NCI-H146 treated with DMSO at 0.1 percent for 48 hours (cell line): ENCODE data around the gene STAG2.

Experiments used
- DNase-seq: peaks from one replicate; lab custom pipeline; 2025; ENCODE audit not compliant: unreplicated experiment; lab: John Stamatoyannopoulos, UW

STAG2 gene

GRCh38 chrX:123973921-123974320 lies 12.4 kb downstream of the STAG2 start:
- DNase-seq = no peak

DNA sequence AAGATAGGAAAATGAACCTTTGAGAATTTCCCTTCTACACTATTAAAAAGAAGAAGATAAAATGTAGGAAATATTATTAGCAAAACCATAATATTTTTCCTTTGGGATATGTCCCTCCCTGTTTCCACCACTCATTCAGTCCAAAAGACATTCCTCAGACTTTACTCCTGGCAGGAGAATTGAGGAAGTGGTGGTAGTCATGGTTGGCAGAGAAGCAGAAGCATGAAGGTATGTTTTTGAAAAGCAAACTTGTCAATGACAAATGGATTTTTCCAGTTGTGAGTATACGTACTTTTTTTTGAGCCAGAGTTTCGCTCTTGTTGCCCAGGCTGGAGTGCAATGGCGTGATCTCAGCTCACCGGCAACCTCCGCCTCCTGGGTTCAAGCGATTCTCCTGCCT lies 13.7 kb downstream of the STAG2 start:
- no peak for DNase-seq

DNA sequence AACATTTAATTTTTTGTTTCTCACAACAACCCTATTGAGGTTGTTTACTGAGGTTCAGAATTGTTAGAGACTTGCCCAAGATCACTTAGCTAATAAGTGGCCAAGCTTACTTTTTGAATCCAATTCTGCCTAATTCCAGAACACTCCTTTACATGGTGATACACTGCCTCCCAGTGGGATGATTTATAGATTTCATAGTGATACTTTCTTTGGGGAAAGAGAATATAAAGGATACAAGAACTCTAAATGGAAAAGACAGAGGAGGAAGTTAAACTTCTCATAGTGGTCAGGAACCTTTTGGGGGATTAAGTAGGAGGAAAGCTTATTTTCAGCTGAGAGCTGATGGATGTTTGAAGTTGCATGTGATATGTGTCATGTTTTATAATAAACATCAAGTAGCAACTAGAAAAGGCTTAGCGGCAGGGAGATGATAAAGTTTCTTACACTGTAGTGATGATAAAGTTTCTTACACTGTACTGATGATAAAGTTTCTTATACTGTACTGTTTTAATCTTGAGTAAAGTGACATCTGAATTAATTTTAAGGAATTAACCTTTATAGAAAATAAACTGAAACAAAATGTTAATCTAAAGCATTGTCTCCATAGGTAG lies 15.3 kb downstream of the STAG2 start:
- no peak for DNase-seq

DNA sequence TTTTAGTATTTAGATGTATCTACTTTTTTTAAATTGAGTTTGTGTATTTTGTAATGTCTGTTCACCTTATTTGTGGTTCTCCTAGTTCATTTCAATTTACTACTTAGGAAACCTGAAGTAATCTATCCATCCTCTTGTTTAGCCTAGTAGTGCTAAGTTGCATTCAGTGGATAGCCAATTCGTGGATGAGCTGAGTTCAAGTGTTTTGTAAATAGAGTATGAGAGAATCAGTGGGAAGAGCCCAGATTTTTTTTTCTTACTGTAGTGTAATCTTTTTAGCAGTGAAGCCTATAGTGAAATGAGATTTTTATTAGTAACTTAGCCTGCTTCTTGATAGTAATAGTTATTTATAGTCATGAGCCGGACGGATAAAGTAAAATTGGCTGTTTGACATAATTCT lies 21.7 kb downstream of the STAG2 start:
- peak; percentile 5 for DNase-seq

GRCh38 chrX:123986377-123986776 lies 24.9 kb downstream of the STAG2 start:
- DNase-seq = no peak

DNA sequence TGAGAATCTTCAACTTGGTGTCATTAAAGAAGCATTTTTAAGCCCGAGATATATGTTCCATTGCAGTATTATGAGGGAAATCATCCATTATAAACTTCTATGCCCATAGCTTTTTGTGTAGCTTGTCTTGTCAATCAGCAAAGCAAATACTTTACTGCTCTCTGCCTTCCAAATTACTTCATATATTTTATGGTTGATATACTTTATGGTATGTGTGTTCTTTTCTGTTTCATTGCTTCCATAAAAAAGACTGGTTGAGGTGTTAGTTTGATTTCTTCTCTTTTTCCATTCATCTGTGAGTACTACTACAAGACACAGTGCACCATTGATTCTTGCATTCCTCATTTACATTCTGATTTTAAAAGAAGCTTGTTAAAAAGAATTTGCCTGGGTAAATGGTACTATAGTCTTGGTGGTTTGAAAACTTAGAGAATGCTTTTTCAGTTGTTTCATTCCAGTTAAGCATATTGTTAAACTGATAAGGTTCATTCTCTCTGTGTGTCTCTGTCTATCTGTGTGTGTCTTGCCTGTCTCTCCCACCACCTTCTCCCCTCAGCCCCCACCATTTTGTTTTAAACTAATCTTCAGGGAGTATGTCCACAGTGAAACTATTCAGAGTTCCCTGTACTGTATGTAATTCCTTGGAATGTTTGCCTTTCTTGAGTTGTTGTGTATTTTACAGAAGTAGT lies 27.1 kb downstream of the STAG2 start:
- DNase-seq = no peak

- no peak for DNase-seq
Observed at GRCh38 chrX:123989235-123989634, 27.7 kb downstream of the STAG2 start.

GRCh38 chrX:123990169-123990568 lies 28.7 kb downstream of the STAG2 start:
- DNase-seq = no peak

GRCh38 chrX:123990602-123991001 lies 29.1 kb downstream of the STAG2 start:
- DNase-seq = no peak

DNA sequence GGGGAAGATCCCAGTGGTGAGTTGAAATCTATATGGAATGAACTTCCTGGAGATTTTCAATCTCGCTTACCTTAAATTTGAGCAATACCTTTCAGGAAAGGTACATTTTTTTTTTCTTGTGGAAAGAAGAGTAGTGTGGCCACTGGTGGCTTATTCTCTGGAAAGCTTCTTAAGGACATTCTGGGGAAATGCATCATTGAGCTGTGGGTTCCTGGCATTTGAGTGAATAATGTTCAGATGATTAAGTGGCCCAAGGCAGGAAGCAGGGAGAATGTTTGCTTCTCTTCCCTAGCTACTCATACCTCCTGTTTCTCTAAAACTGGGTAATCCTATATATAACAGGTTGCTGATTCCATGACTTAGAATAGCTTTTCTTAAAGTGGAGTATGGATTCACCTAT lies 31.8 kb downstream of the STAG2 start:
- no peak for DNase-seq

- no peak for DNase-seq
Observed at GRCh38 chrX:123993904-123994635, 32.6 kb downstream of the STAG2 start.

- no peak for DNase-seq
Observed at GRCh38 chrX:123994730-123995129, 33.2 kb downstream of the STAG2 start.

DNA sequence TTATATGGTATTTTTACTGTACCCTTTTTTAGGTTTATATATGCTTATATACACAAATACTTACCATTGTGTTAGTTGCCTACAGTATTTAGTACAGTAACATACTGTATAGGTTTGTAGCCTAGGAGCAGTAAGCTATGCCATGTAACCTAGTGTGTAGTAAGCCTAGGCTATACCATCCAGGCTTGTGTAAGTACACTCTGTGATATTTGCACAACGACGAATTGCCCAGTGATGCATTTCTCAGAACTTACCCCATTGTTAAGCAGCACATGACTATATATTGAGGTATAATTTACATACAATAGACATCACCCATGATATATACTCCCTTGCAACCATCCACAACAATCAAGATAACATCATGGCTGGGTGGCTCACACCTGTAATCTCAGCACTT lies 40.1 kb downstream of the STAG2 start:
- DNase-seq = no peak

DNA sequence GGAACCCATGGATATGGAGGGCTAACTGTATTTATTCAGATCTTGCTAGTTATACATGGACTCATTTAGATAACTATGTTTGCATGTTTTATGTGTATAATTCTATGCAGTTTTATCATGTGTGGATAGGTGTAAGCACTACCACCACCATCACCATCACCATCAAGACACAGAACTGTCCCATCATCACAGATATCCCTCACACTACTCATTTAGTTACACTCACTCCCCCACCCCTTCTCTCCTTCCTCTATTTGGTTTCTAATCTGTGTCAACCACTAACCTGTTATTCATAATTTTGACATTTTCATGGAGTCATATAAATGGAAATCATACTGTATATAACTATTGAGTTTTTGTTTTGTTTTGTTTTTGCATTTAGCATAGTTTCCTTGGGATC lies 43.7 kb downstream of the STAG2 start:
- no peak for DNase-seq

DNA sequence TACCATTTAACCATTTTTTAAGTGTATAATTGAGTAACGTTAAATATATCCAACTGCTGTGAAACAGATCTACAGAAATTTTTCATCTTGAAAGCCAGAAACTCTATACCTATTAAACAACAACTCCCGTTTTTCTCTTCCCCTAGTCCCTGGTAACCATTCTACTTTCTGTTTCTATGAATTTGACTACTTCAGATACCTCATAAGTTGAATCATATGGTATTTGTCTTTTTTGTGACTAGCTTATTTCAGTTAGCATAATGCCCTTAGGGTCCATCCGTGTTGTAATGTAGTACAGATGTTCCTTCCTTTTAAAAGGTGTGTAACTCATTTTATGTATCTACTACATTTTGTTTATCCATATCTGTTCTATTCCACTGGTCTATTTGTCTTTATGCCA lies 48.7 kb downstream of the STAG2 start:
- no peak for DNase-seq

GRCh38 chrX:124010566-124010965 lies 49.1 kb downstream of the STAG2 start:
- DNase-seq = no peak

GRCh38 chrX:124015721-124016120 lies 54.2 kb downstream of the STAG2 start:
- no peak for DNase-seq

- no peak for DNase-seq
Observed at GRCh38 chrX:124016825-124017224, 55.3 kb downstream of the STAG2 start.

- DNase-seq = no peak
Observed at GRCh38 chrX:124018023-124018422, 56.5 kb downstream of the STAG2 start.

DNA sequence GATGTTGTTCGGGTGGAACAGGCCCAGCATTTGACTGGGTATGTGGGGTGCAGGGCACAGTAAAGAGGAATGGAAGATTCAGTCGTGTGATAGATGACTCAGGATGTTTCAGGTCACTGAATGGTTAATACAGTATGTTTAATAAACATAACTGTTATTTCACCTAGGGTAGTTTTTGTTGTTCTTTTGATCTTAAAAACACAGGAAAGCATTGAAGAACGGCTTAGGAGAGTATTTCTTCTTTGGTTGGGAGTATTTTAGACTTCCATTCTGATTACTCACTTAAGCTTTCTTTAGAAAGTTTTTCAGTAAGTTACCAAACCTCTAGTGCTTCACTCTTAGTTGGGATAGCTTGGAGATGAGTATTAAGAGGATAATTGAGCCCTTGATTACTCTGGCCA lies 62.3 kb downstream of the STAG2 start:
- DNase-seq = no peak

DNA sequence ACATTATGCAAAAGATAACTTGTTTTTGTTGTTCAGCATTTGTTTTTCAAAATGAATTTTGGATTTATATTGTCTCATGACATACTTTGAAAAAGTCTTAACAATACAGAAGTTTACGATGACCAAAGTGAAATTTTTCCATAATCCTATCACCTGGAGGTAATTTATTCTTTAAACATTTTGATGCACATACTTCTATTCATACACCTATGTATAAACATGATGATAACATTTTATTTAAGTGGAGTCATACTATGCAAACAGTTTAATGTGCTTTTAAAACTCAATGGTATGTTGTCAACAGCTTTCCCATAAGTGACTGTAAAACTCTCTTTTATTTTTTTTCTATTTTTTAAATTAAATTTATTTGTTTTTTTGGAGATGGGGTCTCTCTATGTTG lies 65.0 kb downstream of the STAG2 start:
- no peak for DNase-seq

- DNase-seq = no peak
Observed at GRCh38 chrX:124028182-124028581, 66.7 kb downstream of the STAG2 start.
